ENCODE results near the gene CRYBB2.
"Not testable (repeated sequence)": the region's sequence is repeated elsewhere in the genome, so short reads cannot be mapped to it uniquely, and the experiment has no call there.

Gene CRYBB2

GRCh38 chr22:25203082-25203481, 16.4 kb upstream of the CRYBB2 start:
- H3K4me3 ChIP-seq (ENCODE audit: insufficient read depth in 1 of 2, low read depth in 1 of 2, low read length in 2 of 2), result no peak overlapping the region

GRCh38 chr22:25204547-25204946, 14.9 kb upstream of the CRYBB2 start:
- not testable (repeated sequence) for H3K9ac ChIP-seq (ENCODE audit: low read length); H2BK15ac ChIP-seq (ENCODE audit: low read depth, poor library complexity, severe bottlenecking); DNase-seq; H3K23ac ChIP-seq (ENCODE audit: low read length in 2 of 2); H4K8ac ChIP-seq (ENCODE audit: low read length); H2AK5ac ChIP-seq (ENCODE audit: low read length, severe bottlenecking); H2AFZ ChIP-seq (ENCODE audit: low read depth, low read length); H3K4me2 ChIP-seq (ENCODE audit: low read length, poor library complexity, severe bottlenecking); H3K9me3 ChIP-seq (ENCODE audit: control insufficient read depth, low read length); H3K27me3 ChIP-seq (ENCODE audit: control insufficient read depth in 1 of 2, insufficient read depth in 1 of 2, low read length in 2 of 2); H3K18ac ChIP-seq (ENCODE audit: low read depth in 1 of 2, low read length in 2 of 2); H3K14ac ChIP-seq (ENCODE audit: low read length in 2 of 2); H2BK12ac ChIP-seq (ENCODE audit: low read length in 2 of 2); H2BK120ac ChIP-seq (ENCODE audit: low read depth, low read length); H3K79me1 ChIP-seq (replicated peaks; ENCODE audit: low read length, poor library complexity, severe bottlenecking); H3K4ac ChIP-seq (ENCODE audit: low read depth in 1 of 2, low read length in 2 of 2); H3K4me3 ChIP-seq (ENCODE audit: insufficient read depth in 1 of 2, low read depth in 1 of 2, low read length in 2 of 2); H3K4me1 ChIP-seq (ENCODE audit: control insufficient read depth, insufficient read depth, low read depth, low read length); H3K27ac ChIP-seq (ENCODE audit: low read length, poor library complexity, severe bottlenecking); H3K36me3 ChIP-seq (ENCODE audit: control insufficient read depth in 1 of 2, insufficient read depth in 2 of 2, low read depth in 1 of 2, low read length in 2 of 2); H2BK5ac ChIP-seq (ENCODE audit: low read depth, low read length, poor library complexity, severe bottlenecking); H4K91ac ChIP-seq (ENCODE audit: low read length)
- 86% methylated on average over 5 of the region's 7 CpGs for WGBS

More at GRCh38 chr22:25203082-25203481, 16.4 kb upstream of the CRYBB2 start:
- no peak overlapping the region for H4K91ac ChIP-seq (ENCODE audit: low read length)
- DNase-seq, result no peak
- no peak overlapping the region for H2AFZ ChIP-seq (ENCODE audit: low read depth, low read length)
- no peak overlapping the region for H3K23ac ChIP-seq (ENCODE audit: low read length in 2 of 2)
- no peaks in the 10 kb centered on the region for H3K9me3 ChIP-seq (ENCODE audit: control insufficient read depth, low read length)
- H3K4me1 ChIP-seq (ENCODE audit: control insufficient read depth, insufficient read depth, low read depth, low read length), result no peaks in the 10 kb centered on the region
- H4K8ac ChIP-seq (ENCODE audit: low read length), result no peak overlapping the region
- whole genome bisulfite sequencing, result 97% methylated on average over 3 of the region's 4 CpGs
- H3K9ac ChIP-seq (ENCODE audit: low read length), result no peak overlapping the region
- no peak overlapping the region for H2BK5ac ChIP-seq (ENCODE audit: low read depth, low read length, poor library complexity, severe bottlenecking)
- H2BK12ac ChIP-seq (ENCODE audit: low read length in 2 of 2), result no peak overlapping the region
- H3K14ac ChIP-seq (ENCODE audit: low read length in 2 of 2), result no peak overlapping the region
- H3K4ac ChIP-seq (ENCODE audit: low read depth in 1 of 2, low read length in 2 of 2), result no peak overlapping the region
- no peak overlapping the region for H2AK5ac ChIP-seq (ENCODE audit: low read length, severe bottlenecking)
- peaks cover 0 to 5% of the 10 kb centered on the region in 2 experiments for H3K27me3 ChIP-seq (ENCODE audit: control insufficient read depth in 1 of 2, insufficient read depth in 1 of 2, low read length in 2 of 2)
- no peak overlapping the region for H3K4me2 ChIP-seq (ENCODE audit: low read length, poor library complexity, severe bottlenecking)
- no peak overlapping the region for H3K18ac ChIP-seq (ENCODE audit: low read depth in 1 of 2, low read length in 2 of 2)
- H3K79me1 ChIP-seq (replicated peaks; ENCODE audit: low read length, poor library complexity, severe bottlenecking), result no peaks in the 10 kb centered on the region
- H2BK120ac ChIP-seq (ENCODE audit: low read depth, low read length), result no peak overlapping the region
- H2BK15ac ChIP-seq (ENCODE audit: low read depth, poor library complexity, severe bottlenecking), result no peak overlapping the region
- no peak overlapping the region for H3K27ac ChIP-seq (ENCODE audit: low read length, poor library complexity, severe bottlenecking)
- peaks cover 0 to 2% of the 10 kb centered on the region in 2 experiments for H3K36me3 ChIP-seq (ENCODE audit: control insufficient read depth in 1 of 2, insufficient read depth in 2 of 2, low read depth in 1 of 2, low read length in 2 of 2)

GRCh38 chr22:25205847-25206246, 13.6 kb upstream of the CRYBB2 start:
- Histone ChIP-seq H3K4me1 (ENCODE audit: control insufficient read depth, insufficient read depth, low read depth, low read length) (no peaks in the 10 kb centered on the region), H3K14ac (ENCODE audit: low read length in 2 of 2) (no peak overlapping the region), H4K8ac (ENCODE audit: low read length) (no peak overlapping the region), H3K23ac (ENCODE audit: low read length in 2 of 2) (no peak overlapping the region), H3K9me3 (ENCODE audit: control insufficient read depth, low read length) (no peaks in the 10 kb centered on the region), H2BK5ac (ENCODE audit: low read depth, low read length, poor library complexity, severe bottlenecking) (no peak overlapping the region), H3K18ac (ENCODE audit: low read depth in 1 of 2, low read length in 2 of 2) (no peak overlapping the region), H3K27me3 (ENCODE audit: control insufficient read depth in 1 of 2, insufficient read depth in 1 of 2, low read length in 2 of 2) (peaks cover 0 to 3% of the 10 kb centered on the region in 2 experiments), H3K9ac (ENCODE audit: low read length) (no peak overlapping the region), H3K4ac (ENCODE audit: low read depth in 1 of 2, low read length in 2 of 2) (no peak overlapping the region), H3K4me3 (ENCODE audit: insufficient read depth in 1 of 2, low read depth in 1 of 2, low read length in 2 of 2) (no peak overlapping the region), H2BK12ac (ENCODE audit: low read length in 2 of 2) (no peak overlapping the region), H3K27ac (ENCODE audit: low read length, poor library complexity, severe bottlenecking) (no peak overlapping the region), H4K91ac (ENCODE audit: low read length) (no peak overlapping the region), H3K79me1 (replicated peaks; ENCODE audit: low read length, poor library complexity, severe bottlenecking) (no peaks in the 10 kb centered on the region), H2BK15ac (ENCODE audit: low read depth, poor library complexity, severe bottlenecking) (no peak overlapping the region), H2BK120ac (ENCODE audit: low read depth, low read length) (no peak overlapping the region), H2AFZ (ENCODE audit: low read depth, low read length) (no peak overlapping the region), H3K36me3 (ENCODE audit: control insufficient read depth in 1 of 2, insufficient read depth in 2 of 2, low read depth in 1 of 2, low read length in 2 of 2) (peaks cover 0 to 2% of the 10 kb centered on the region in 2 experiments), H2AK5ac (ENCODE audit: low read length, severe bottlenecking) (no peak overlapping the region), H3K4me2 (ENCODE audit: low read length, poor library complexity, severe bottlenecking) (no peak overlapping the region)
- no peak for DNase-seq
- WGBS, result no CpG with 5 or more reads among the region's 1 CpG

- Histone ChIP-seq H2AK5ac (ENCODE audit: low read length, severe bottlenecking) (no peak overlapping the region), H3K27ac (ENCODE audit: low read length, poor library complexity, severe bottlenecking) (no peak overlapping the region), H2BK12ac (ENCODE audit: low read length in 2 of 2) (no peak overlapping the region), H3K4ac (ENCODE audit: low read depth in 1 of 2, low read length in 2 of 2) (no peak overlapping the region), H3K4me3 (ENCODE audit: insufficient read depth in 1 of 2, low read depth in 1 of 2, low read length in 2 of 2) (no peak overlapping the region), H4K8ac (ENCODE audit: low read length) (no peak overlapping the region), H3K27me3 (ENCODE audit: control insufficient read depth in 1 of 2, insufficient read depth in 1 of 2, low read length in 2 of 2) (peaks cover 0 to 6% of the 10 kb centered on the region in 2 experiments), H3K4me2 (ENCODE audit: low read length, poor library complexity, severe bottlenecking) (no peak overlapping the region), H3K23ac (ENCODE audit: low read length in 2 of 2) (no peak overlapping the region), H2AFZ (ENCODE audit: low read depth, low read length) (no peak overlapping the region), H3K4me1 (ENCODE audit: control insufficient read depth, insufficient read depth, low read depth, low read length) (no peaks in the 10 kb centered on the region), H3K9ac (ENCODE audit: low read length) (no peak overlapping the region), H2BK120ac (ENCODE audit: low read depth, low read length) (no peak overlapping the region), H3K18ac (ENCODE audit: low read depth in 1 of 2, low read length in 2 of 2) (no peak overlapping the region), H3K36me3 (ENCODE audit: control insufficient read depth in 1 of 2, insufficient read depth in 2 of 2, low read depth in 1 of 2, low read length in 2 of 2) (no peaks in the 10 kb centered on the region), H3K14ac (ENCODE audit: low read length in 2 of 2) (no peak overlapping the region), H3K9me3 (ENCODE audit: control insufficient read depth, low read length) (no peaks in the 10 kb centered on the region), H3K79me1 (replicated peaks; ENCODE audit: low read length, poor library complexity, severe bottlenecking) (no peaks in the 10 kb centered on the region), H4K91ac (ENCODE audit: low read length) (no peak overlapping the region), H2BK5ac (ENCODE audit: low read depth, low read length, poor library complexity, severe bottlenecking) (no peak overlapping the region), H2BK15ac (ENCODE audit: low read depth, poor library complexity, severe bottlenecking) (no peak overlapping the region)
- no peak for DNase-seq
- 95% methylated on average over 18 of the region's 21 CpGs for WGBS
These were observed 12.4 kb upstream of the CRYBB2 start for GRCh38 chr22:25206998-25207397.
